Testis (tissue), 3 donors: Measurements from ENCODE around the gene KRTAP4-1. TPM values are rescaled to one million over a fixed set of nuclear protein-coding genes. Genes with fewer than 3 reads are reported as not detected.

Experiments used
- DNase-seq: peaks from one replicate; pipeline ENCODE4 v3.0.0-alpha.2; 2019
- H3K27ac ChIP-seq, 2 donors: fragments of 200-600 bp; sonication (generic); one replicate each; pipeline ENCODE4 v1.5.1; 2019
- H3K27me3 ChIP-seq: fragments of 200-600 bp; sonication (generic); one replicate; pipeline ENCODE4 v1.5.1; 2019
- H3K36me3 ChIP-seq: fragments of 200-600 bp; sonication (generic); one replicate; pipeline ENCODE4 v1.5.1; 2017; ENCODE audit warnings: low read depth; ENCODE audit errors: missing control alignments
- H3K4me1 ChIP-seq: fragments of 200-600 bp; sonication (generic); one replicate; pipeline ENCODE4 v1.5.1; 2019
- H3K4me3 ChIP-seq, 2 donors: fragments of 200-600 bp; sonication (generic); one replicate each; pipeline ENCODE4 v1.5.1; 2017 to 2019
- H3K9me3 ChIP-seq: fragments of 200-600 bp; sonication (generic); one replicate; pipeline ENCODE4 v1.5.1; 2017
- POLR2A ChIP-seq: fragments of 450-650 bp; IDR thresholded peaks from one replicate; pipeline ENCODE4 v1.6.1; 2017; ENCODE audit warnings: antibody characterized with exemption, mild to moderate bottlenecking, moderate library complexity
- WGBS, 2 donors: methylation state at CpG; one replicate each; pipeline ENCODE4 v1.1.5; 2018; 5-methylcytosine and 5-hydroxymethylcytosine counted together
- intact Hi-C: fragments of 100-400 bp; cut with DNase I; formaldehyde crosslinking; loops from one replicate; pipeline ENCODE4 v1.15.1; 2023; ENCODE audit warnings: low total_unique reads
- polyA plus RNA-seq: library from polyadenylated mRNA; stranded (reverse); fragments of 350-450 nt; fragmentation: Illumina TruSeq; extraction: RNeasy Lipid Tissue Mini Kit (QIAGEN cat#74804); gene quantifications from one replicate; pipeline ENCODE4 v1.2.3, GENCODE V29; 2014; ENCODE audit warnings: low read depth, low replicate concordance; ENCODE audit not compliant: insufficient read depth
- total RNA-seq, 2 donors: library from RNA; depleted of rRNA; stranded (reverse); fragments of >200 nt; gene quantifications; one replicate each; pipeline ENCODE4 v1.2.3, GENCODE V29; 2016
- TF ChIP-seq, protein P1 (sequence below), 3 experiments: fragments of 450-650 bp in 2 of 3; fragments of 200-600 bp in 1 of 3; sonication (generic) in 1 of 3; IDR thresholded peaks; one replicate each; pipeline ENCODE4 v1.5.1; 2016 to 2019; ENCODE audit warnings: antibody characterized with exemption in 3 of 3, mild to moderate bottlenecking in 2 of 3, moderate library complexity in 1 of 3

KRTAP4-1 gene
- total and polyA plus RNA-seq, 3 donors from 2014 or later = not detected

DNA sequence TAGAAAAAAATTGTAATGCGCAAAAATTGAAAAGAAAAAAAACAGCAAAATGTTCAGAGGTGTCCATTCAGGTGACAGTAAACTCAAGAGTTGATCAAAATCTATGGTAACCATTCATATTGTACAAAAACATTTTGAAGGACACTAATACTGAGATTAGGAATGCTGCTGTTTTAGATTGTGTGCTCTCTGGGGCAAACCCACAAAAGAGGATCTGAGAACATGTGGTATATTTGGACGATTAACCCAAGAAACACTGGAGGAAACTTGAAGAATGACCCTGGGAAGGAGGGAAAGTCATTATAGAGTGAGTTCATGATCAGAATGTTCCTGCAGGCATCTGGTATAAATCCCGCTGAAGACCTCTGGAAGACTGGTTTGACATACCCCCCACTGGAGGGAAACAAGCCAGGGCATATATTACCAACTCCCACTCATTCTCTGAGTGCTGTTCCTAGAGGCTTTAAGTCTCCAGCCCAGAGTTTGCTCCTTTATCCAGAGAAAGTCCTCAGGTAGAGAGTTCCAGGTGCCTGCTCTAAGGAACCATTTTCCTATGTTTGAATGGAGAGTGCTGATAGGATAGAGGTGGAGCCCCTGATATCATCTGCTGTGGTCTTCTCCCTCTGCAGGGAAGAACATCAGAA lies 7.8 kb downstream of the KRTAP4-1 start:
- no peaks in the 10 kb centered on the region for H3K36me3 ChIP-seq
- intact Hi-C loops = no loop called here
- TF ChIP-seq POLR2A = no peak
- TF ChIP-seq, protein P1, sequence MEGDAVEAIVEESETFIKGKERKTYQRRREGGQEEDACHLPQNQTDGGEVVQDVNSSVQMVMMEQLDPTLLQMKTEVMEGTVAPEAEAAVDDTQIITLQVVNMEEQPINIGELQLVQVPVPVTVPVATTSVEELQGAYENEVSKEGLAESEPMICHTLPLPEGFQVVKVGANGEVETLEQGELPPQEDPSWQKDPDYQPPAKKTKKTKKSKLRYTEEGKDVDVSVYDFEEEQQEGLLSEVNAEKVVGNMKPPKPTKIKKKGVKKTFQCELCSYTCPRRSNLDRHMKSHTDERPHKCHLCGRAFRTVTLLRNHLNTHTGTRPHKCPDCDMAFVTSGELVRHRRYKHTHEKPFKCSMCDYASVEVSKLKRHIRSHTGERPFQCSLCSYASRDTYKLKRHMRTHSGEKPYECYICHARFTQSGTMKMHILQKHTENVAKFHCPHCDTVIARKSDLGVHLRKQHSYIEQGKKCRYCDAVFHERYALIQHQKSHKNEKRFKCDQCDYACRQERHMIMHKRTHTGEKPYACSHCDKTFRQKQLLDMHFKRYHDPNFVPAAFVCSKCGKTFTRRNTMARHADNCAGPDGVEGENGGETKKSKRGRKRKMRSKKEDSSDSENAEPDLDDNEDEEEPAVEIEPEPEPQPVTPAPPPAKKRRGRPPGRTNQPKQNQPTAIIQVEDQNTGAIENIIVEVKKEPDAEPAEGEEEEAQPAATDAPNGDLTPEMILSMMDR (IDR thresholded peaks at IDR 0.05) = no peak
- no peaks in the 10 kb centered on the region for H3K4me1 ChIP-seq
- 70 to 73% methylated on average over 3 of the region's 3 CpGs for WGBS, 2 donors
- H3K27me3 ChIP-seq = no peaks in the 10 kb centered on the region
- no peak overlapping the region for H3K4me3 ChIP-seq
- no peaks in the 10 kb centered on the region for H3K9me3 ChIP-seq
- H3K27ac ChIP-seq = no peak overlapping the region
- DNase-seq = no peak

DNA sequence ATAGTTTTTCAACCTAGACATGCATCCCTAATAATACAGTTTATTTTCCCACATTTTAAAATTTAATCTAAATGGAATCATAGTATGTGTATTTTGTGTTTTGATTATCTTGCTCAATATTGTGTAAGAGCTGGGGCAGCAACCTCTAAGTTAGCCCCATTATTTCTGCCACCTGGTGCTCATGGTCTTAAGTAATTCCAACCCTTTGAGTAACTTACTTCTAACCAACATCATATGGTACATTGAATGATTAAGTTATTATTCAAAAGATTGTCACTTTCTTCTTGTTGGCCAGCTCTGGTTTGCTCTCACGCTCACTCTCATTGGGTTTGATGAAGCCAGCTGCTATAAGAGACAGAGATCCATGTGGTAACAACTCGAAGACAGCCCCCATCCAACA lies 12.8 kb downstream of the KRTAP4-1 start:
- H3K9me3 ChIP-seq = no peaks in the 10 kb centered on the region
- no peak for TF ChIP-seq POLR2A
- TF ChIP-seq, protein P1 (IDR thresholded peaks at IDR 0.05) = no peak
- WGBS, 2 donors = 85 to 86% methylated on average over 2 of the region's 2 CpGs
- no peak for DNase-seq
- no peaks in the 10 kb centered on the region for H3K27me3 ChIP-seq
- H3K27ac ChIP-seq = no peak overlapping the region
- no peaks in the 10 kb centered on the region for H3K4me1 ChIP-seq
- H3K36me3 ChIP-seq = no peaks in the 10 kb centered on the region
- no peak overlapping the region for H3K4me3 ChIP-seq
- intact Hi-C loops = no loop called here

DNA sequence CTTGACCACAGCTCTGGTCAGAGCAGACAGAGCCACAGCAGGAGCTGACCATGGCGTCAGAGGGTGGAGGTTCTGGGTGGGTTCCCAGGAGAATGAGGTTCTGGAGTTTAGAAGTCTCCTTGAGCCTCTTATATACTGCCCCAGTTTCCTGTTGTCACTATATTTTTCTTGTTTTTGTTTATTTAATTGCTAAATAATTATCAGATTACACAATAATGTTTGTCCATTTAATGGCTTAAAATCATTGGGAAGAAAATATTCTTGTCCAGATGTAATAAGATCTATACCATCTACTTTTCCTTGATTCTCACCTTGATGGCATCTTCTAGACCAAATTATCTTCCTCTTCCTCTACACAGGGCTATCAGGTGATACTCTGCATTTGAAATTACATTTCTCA lies 16.6 kb downstream of the KRTAP4-1 start, which contains the start of gene KRTAP4-3:
Gene KRTAP4-3 (minus strand): TSS at position 101 of the 400 bp plus-strand sequence. CDS start 49 bp downstream, at position 52.
- intact Hi-C loops = no loop called here
- TF ChIP-seq POLR2A = no peak
- TF ChIP-seq, protein P1 (IDR thresholded peaks at IDR 0.05) = no peak
- Histone ChIP-seq H3K27ac (no peak within 1 kb of the TSS), H3K4me1 (no peaks in the 10 kb centered on the region), H3K36me3 (no peaks in the 10 kb centered on the region), H3K9me3 (no peaks in the 10 kb centered on the region), H3K4me3 (no peak within 1 kb of the TSS), H3K27me3 (no peaks in the 10 kb centered on the region)
- DNase-seq = no peak
- WGBS, 2 donors = 44 to 60% methylated on average over 1 of the region's 1 CpG

DNA sequence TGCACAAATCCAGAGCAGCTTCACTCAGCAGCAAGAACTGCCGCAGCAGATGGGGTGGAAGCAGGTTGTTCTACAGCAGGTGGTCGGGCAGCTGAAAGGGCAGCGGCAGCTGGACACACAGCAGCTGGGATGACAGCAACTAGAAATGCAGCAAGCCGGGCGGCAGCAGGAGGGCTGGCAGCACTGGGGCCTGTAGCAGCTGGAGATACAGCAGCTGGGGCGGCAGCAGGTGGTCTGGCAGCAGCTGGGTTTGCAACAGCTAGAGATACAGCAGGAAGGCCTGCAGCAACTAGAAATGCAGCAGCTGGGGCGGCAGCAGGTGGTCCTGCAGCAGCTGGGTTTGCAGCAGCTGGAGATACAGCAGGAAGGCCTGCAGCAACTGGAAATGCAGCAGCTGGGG lies 17.1 kb downstream of the KRTAP4-1 start:
- intact Hi-C loops = no loop called here
- H3K9me3 ChIP-seq = no peaks in the 10 kb centered on the region
- TF ChIP-seq, protein P1 (IDR thresholded peaks at IDR 0.05) = no peak
- TF ChIP-seq POLR2A = no peak
- no peaks in the 10 kb centered on the region for H3K4me1 ChIP-seq
- WGBS, 2 donors = 78 to 84% methylated on average over 6 to 7 of the region's 7 CpGs
- H3K27ac ChIP-seq = no peak overlapping the region
- H3K27me3 ChIP-seq = no peaks in the 10 kb centered on the region
- H3K4me3 ChIP-seq = no peak overlapping the region
- H3K36me3 ChIP-seq = no peaks in the 10 kb centered on the region
- no peak for DNase-seq

DNA sequence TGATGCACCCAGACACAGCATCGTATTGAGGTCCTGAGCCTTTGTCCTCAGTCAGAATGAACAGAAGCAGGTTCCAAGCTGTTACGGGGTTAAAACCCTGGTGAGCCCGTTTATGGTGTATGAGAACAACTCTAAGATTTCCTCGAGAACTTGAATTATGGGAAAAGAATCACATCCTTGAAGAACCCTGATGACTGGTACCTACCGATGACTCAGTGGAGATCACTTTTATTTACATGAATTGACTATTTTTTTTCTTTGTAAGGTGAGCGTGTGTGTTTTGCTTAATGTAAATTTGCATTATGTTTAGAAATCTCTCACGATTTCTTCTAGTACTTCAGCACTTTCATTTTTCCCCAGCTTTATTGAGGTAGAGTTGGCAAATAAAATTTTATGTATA lies 20.9 kb downstream of the KRTAP4-1 start:
- intact Hi-C loops = no loop called here
- no peaks in the 10 kb centered on the region for H3K9me3 ChIP-seq
- no peak for DNase-seq
- H3K27me3 ChIP-seq = no peaks in the 10 kb centered on the region
- no peaks in the 10 kb centered on the region for H3K4me1 ChIP-seq
- no peak overlapping the region for H3K27ac ChIP-seq
- H3K4me3 ChIP-seq = no peak overlapping the region
- no peaks in the 10 kb centered on the region for H3K36me3 ChIP-seq
- 81 to 83% methylated on average over 7 of the region's 7 CpGs for WGBS, 2 donors
- TF ChIP-seq, protein P1 (IDR thresholded peaks at IDR 0.05) = no peak
- TF ChIP-seq POLR2A = no peak
